Measurements from ENCODE around the gene ACTN1. TPM values are rescaled to one million over a fixed set of nuclear protein-coding genes. Genes with fewer than 3 reads are reported as not detected.

The ACTN1 gene
- total and polyA plus RNA-seq, 2 experiments from 2014 or later, result 121 to 280 TPM

GRCh38 chr14:68905107-68905895 is 73.8 kb downstream of the ACTN1 start:
- H3K79me2 ChIP-seq (replicated peaks; ENCODE audit: insufficient read depth), result no peaks in the 10 kb centered on the region
- H3K4me1 ChIP-seq (ENCODE audit: insufficient read depth), result no peaks in the 10 kb centered on the region
- H3K4me3 Mint-ChIP-seq, result no peak overlapping the region
- peaks cover 87% of the 10 kb centered on the region for H3K36me3 Mint-ChIP-seq (ENCODE audit: low read depth)
- H3K36me3 ChIP-seq (ENCODE audit: insufficient read depth), result peaks cover 13% of the 10 kb centered on the region
- H4K20me1 ChIP-seq (replicated peaks; ENCODE audit: insufficient read depth), result peaks cover 6% of the 10 kb centered on the region
- H3K4me2 ChIP-seq, result no peak overlapping the region
- no peaks in the 10 kb centered on the region for H3K9me3 Mint-ChIP-seq
- no peak overlapping the region for H2AFZ ChIP-seq
- no peak overlapping the region for H3K27ac ChIP-seq (ENCODE audit: low read depth)
- no peaks in the 10 kb centered on the region for H3K27me3 ChIP-seq (ENCODE audit: insufficient read depth)
- DNase-seq (ENCODE audit: low spot score), result no peak
- peaks cover 8% of the 10 kb centered on the region for H3K27me3 Mint-ChIP-seq (ENCODE audit: insufficient read depth, low read depth, poor library complexity)
- H3K27ac Mint-ChIP-seq, result no peak overlapping the region
- H3K4me3 ChIP-seq, result no peak overlapping the region
- H3K9me2 ChIP-seq (ENCODE audit: insufficient read depth), result no peaks in the 10 kb centered on the region
- H3F3A ChIP-seq (replicated peaks; ENCODE audit: low read depth), result no peaks in the 10 kb centered on the region
- TF ChIP-seq CREB1 (CRISPR knock-in tag; IDR thresholded peaks at IDR 0.05; ENCODE audit: low read depth) (no peak), ZNF114 (CRISPR knock-in tag; IDR thresholded peaks at IDR 0.05) (no peak), ZNF462 (CRISPR knock-in tag; IDR thresholded peaks at IDR 0.05) (no peak), EZH2 (IDR thresholded peaks at IDR 0.05; ENCODE audit: low read depth, unreplicated experiment) (no peak), STAT1 (IDR thresholded peaks at IDR 0.05; ENCODE audit: unreplicated experiment) (no peak), ZNF331 (CRISPR knock-in tag; IDR thresholded peaks at IDR 0.05; ENCODE audit: low read depth) (no peak), ETS1 (IDR thresholded peaks at IDR 0.05) (no peak), EZH2phosphoT487 (IDR thresholded peaks at IDR 0.05; ENCODE audit: unreplicated experiment) (no peak), NANOG (IDR thresholded peaks at IDR 0.05; ENCODE audit: borderline replicate concordance) (no peak), CTCF (conservative IDR thresholded peaks at IDR 0.05; ENCODE audit: low read depth in 2 of 2) (no peak), REST (IDR thresholded peaks at IDR 0.05; ENCODE audit: unreplicated experiment) (no peak), POLR2AphosphoS5 (IDR thresholded peaks at IDR 0.05; ENCODE audit: low read depth) (no peak), JUNB (IDR thresholded peaks at IDR 0.05; ENCODE audit: unreplicated experiment) (no peak)
- no peak for ATAC-seq
- no peaks in the 10 kb centered on the region for H3K4me1 Mint-ChIP-seq
